ENCODE measurements around the gene KRT74.
"Not testable (repeated sequence)": the region's sequence is repeated elsewhere in the genome, so short reads cannot be mapped to it uniquely, and the experiment has no call there.

The KRT74 gene

GRCh38 chr12:52602552-52602951 lies 28.9 kb upstream of the KRT74 start:
- no peak for DNase-seq (ENCODE audit: low read depth)

GRCh38 chr12:52601671-52602070 lies 28.0 kb upstream of the KRT74 start:
- no peak for DNase-seq (ENCODE audit: low read depth)

- no peak for DNase-seq (ENCODE audit: low read depth)
Measured at GRCh38 chr12:52600941-52601481, 27.4 kb upstream of the KRT74 start, which contains the start of gene KRT72. KRT72 (minus strand) TSS chr12:52601463; CDS start chr12:52601452, 11 bp downstream.

- no peak for DNase-seq (ENCODE audit: low read depth)
Measured at GRCh38 chr12:52600475-52600874, 26.8 kb upstream of the KRT74 start.

GRCh38 chr12:52600071-52600470 lies 26.4 kb upstream of the KRT74 start:
- no peak for DNase-seq (ENCODE audit: low read depth)

- DNase-seq (ENCODE audit: low read depth) = no peak
Measured at GRCh38 chr12:52598966-52599365, 25.3 kb upstream of the KRT74 start.

GRCh38 chr12:52594237-52594636 lies 20.6 kb upstream of the KRT74 start:
- not testable (repeated sequence) for DNase-seq (ENCODE audit: low read depth)

- DNase-seq (ENCODE audit: low read depth) = no peak
Measured at GRCh38 chr12:52591521-52591920, 17.9 kb upstream of the KRT74 start.

- DNase-seq (ENCODE audit: low read depth) = no peak
Measured at GRCh38 chr12:52590021-52590420, 16.4 kb upstream of the KRT74 start.

GRCh38 chr12:52587563-52587962 lies 13.9 kb upstream of the KRT74 start:
- no peak for DNase-seq (ENCODE audit: low read depth)

- peak; percentile 27 for DNase-seq (ENCODE audit: low read depth)
Measured at GRCh38 chr12:52585946-52586345, 12.3 kb upstream of the KRT74 start.

GRCh38 chr12:52585066-52585465 lies 11.4 kb upstream of the KRT74 start:
- no peak for DNase-seq (ENCODE audit: low read depth)

GRCh38 chr12:52584156-52584682 lies 10.6 kb upstream of the KRT74 start:
- DNase-seq (ENCODE audit: low read depth) = no peak

- DNase-seq (ENCODE audit: low read depth) = peak; percentile 32
Measured at GRCh38 chr12:52582971-52583456, 9.4 kb upstream of the KRT74 start.

GRCh38 chr12:52582486-52582885 lies 8.8 kb upstream of the KRT74 start:
- DNase-seq (ENCODE audit: low read depth) = no peak

GRCh38 chr12:52581481-52581880 lies 7.8 kb upstream of the KRT74 start:
- no peak for DNase-seq (ENCODE audit: low read depth)

GRCh38 chr12:52581066-52581465 lies 7.4 kb upstream of the KRT74 start:
- DNase-seq (ENCODE audit: low read depth) = no peak

GRCh38 chr12:52580496-52580895 lies 6.9 kb upstream of the KRT74 start:
- DNase-seq (ENCODE audit: low read depth) = no peak

GRCh38 chr12:52579468-52580465 lies 6.1 kb upstream of the KRT74 start:
- no peak for DNase-seq (ENCODE audit: low read depth)

- no peak for DNase-seq (ENCODE audit: low read depth)
Measured at GRCh38 chr12:52578469-52578868, 4.8 kb upstream of the KRT74 start.

- no peak for DNase-seq (ENCODE audit: low read depth)
Measured at GRCh38 chr12:52577316-52577715, 3.7 kb upstream of the KRT74 start.

- no peak for DNase-seq (ENCODE audit: low read depth)
Measured at GRCh38 chr12:52575948-52576347, 2.3 kb upstream of the KRT74 start.

- DNase-seq (ENCODE audit: low read depth) = no peak
Measured at GRCh38 chr12:52575256-52575655, 1.6 kb upstream of the KRT74 start.
